ENCODE measurements around the gene JSRP1.

DNA sequence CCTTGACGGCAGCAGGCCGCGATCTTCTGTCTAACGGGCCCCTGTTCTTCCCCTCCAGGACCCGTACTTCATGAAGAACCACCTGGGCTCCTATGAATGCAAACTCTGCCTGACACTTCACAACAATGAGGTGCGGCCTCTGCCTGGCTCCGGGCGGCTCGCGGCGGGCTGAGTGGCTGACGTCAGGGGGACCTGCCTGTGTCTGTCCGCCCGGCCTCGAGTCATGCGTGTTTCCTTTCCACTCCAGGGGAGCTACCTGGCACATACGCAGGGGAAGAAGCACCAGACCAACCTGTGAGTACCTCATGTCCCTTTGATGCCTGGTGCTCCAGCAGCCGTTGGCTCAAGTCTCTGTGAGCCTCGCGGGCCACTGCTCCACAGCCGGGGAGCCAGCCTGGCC lies 11.7 kb downstream of the JSRP1 start:
- TF ChIP-seq, protein P1, sequence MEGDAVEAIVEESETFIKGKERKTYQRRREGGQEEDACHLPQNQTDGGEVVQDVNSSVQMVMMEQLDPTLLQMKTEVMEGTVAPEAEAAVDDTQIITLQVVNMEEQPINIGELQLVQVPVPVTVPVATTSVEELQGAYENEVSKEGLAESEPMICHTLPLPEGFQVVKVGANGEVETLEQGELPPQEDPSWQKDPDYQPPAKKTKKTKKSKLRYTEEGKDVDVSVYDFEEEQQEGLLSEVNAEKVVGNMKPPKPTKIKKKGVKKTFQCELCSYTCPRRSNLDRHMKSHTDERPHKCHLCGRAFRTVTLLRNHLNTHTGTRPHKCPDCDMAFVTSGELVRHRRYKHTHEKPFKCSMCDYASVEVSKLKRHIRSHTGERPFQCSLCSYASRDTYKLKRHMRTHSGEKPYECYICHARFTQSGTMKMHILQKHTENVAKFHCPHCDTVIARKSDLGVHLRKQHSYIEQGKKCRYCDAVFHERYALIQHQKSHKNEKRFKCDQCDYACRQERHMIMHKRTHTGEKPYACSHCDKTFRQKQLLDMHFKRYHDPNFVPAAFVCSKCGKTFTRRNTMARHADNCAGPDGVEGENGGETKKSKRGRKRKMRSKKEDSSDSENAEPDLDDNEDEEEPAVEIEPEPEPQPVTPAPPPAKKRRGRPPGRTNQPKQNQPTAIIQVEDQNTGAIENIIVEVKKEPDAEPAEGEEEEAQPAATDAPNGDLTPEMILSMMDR (conservative IDR thresholded peaks at IDR 0.05 in 1 of 2, IDR thresholded peaks at IDR 0.05 in 1 of 2; ENCODE audit: extremely low read depth in 1 of 2, insufficient read depth in 1 of 2, low read depth in 1 of 2, low read length in 2 of 2), result no peak
- no peak for TF ChIP-seq EZH2 (IDR thresholded peaks at IDR 0.05; ENCODE audit: borderline replicate concordance, low read length)
